Left hindlimb (tissue), 1 donor: ENCODE data around the gene ADAM22.
"Not testable (repeated sequence)": the region's sequence is repeated elsewhere in the genome, so short reads cannot be mapped to it uniquely, and the experiment has no call there.

ENCODE experiments used
- DNase-seq: peaks from one replicate; pipeline ENCODE4 v3.0.0-alpha.2; 2018

Gene ADAM22

GRCh38 chr7:88111140-88111743 lies 177.2 kb downstream of the ADAM22 start:
- DNase-seq: no peak

GRCh38 chr7:88111954-88112471 lies 178.0 kb downstream of the ADAM22 start:
- no peak for DNase-seq

GRCh38 chr7:88115258-88115796 lies 181.3 kb downstream of the ADAM22 start:
- no peak for DNase-seq

- no peak for DNase-seq
Measured at GRCh38 chr7:88115816-88116215, 181.8 kb downstream of the ADAM22 start.

GRCh38 chr7:88116235-88116795 lies 182.3 kb downstream of the ADAM22 start:
- DNase-seq: no peak

GRCh38 chr7:88117325-88117724 lies 183.3 kb downstream of the ADAM22 start:
- DNase-seq: no peak

GRCh38 chr7:88121335-88121734 lies 187.3 kb downstream of the ADAM22 start:
- DNase-seq: no peak

- DNase-seq: no peak
Measured at GRCh38 chr7:88127637-88128290, 193.7 kb downstream of the ADAM22 start.

GRCh38 chr7:88132725-88133124 lies 198.7 kb downstream of the ADAM22 start:
- no peak for DNase-seq

GRCh38 chr7:88140947-88141346 lies 206.9 kb downstream of the ADAM22 start:
- DNase-seq: no peak

- DNase-seq: no peak
Measured at GRCh38 chr7:88141479-88141878, 207.4 kb downstream of the ADAM22 start.

GRCh38 chr7:88141953-88142352 lies 207.9 kb downstream of the ADAM22 start:
- DNase-seq: no peak

- no peak for DNase-seq
Measured at GRCh38 chr7:88146616-88147015, 212.6 kb downstream of the ADAM22 start.

- DNase-seq: no peak
Measured at GRCh38 chr7:88147341-88147740, 213.3 kb downstream of the ADAM22 start.

GRCh38 chr7:88147949-88148348 lies 213.9 kb downstream of the ADAM22 start:
- no peak for DNase-seq

- no peak for DNase-seq
Measured at GRCh38 chr7:88150033-88150432, 216.0 kb downstream of the ADAM22 start.

- no peak for DNase-seq
Measured at GRCh38 chr7:88151119-88151790, 217.2 kb downstream of the ADAM22 start.

- no peak for DNase-seq
Measured at GRCh38 chr7:88153378-88153777, 219.3 kb downstream of the ADAM22 start.

- DNase-seq: no peak
Measured at GRCh38 chr7:88155756-88156155, 221.7 kb downstream of the ADAM22 start.

GRCh38 chr7:88156356-88156755 lies 222.3 kb downstream of the ADAM22 start:
- DNase-seq: no peak

GRCh38 chr7:88159741-88160140 lies 225.7 kb downstream of the ADAM22 start:
- DNase-seq: not testable (repeated sequence)

GRCh38 chr7:88165697-88166096 lies 231.6 kb downstream of the ADAM22 start:
- no peak for DNase-seq

- no peak for DNase-seq
Measured at GRCh38 chr7:88167223-88167622, 233.2 kb downstream of the ADAM22 start.
